GM18499 (cell line): Measurements from ENCODE around the gene MICB.
"Not testable (repeated sequence)": the region's sequence is repeated elsewhere in the genome, so short reads cannot be mapped to it uniquely, and the experiment has no call there.

Source experiments
- ATAC-seq: cut with Tn5 transposase; IDR thresholded peaks from one replicate; pipeline ENCODE4 v1.9.1; 2021; ENCODE audit warnings: moderate number of reproducible peaks; ENCODE audit not compliant: insufficient read depth, unreplicated experiment

The MICB gene

GRCh38 chr6:31497531-31498476, at the start of gene MICB:
Gene MICB, plus strand, starts transcription at chr6:31498145. Its CDS starts 49 bp downstream, at chr6:31498194.
- no peak for ATAC-seq

GRCh38 chr6:31450751-31451150, 47.2 kb upstream of the MICB start:
- ATAC-seq, result no peak

GRCh38 chr6:31452859-31453258, 45.1 kb upstream of the MICB start:
- ATAC-seq, result no peak

GRCh38 chr6:31453259-31453658, 44.7 kb upstream of the MICB start:
- ATAC-seq, result no peak

- not testable (repeated sequence) for ATAC-seq
Observed at GRCh38 chr6:31459864-31460263, 38.1 kb upstream of the MICB start.

GRCh38 chr6:31460361-31461025, 37.5 kb upstream of the MICB start:
- ATAC-seq, result no peak

GRCh38 chr6:31462026-31462963, 35.6 kb upstream of the MICB start:
- ATAC-seq, result no peak

- peak; percentile 83 for ATAC-seq
Observed at GRCh38 chr6:31462964-31463870, 34.7 kb upstream of the MICB start.

GRCh38 chr6:31464252-31465184, 33.4 kb upstream of the MICB start:
- no peak for ATAC-seq

- no peak for ATAC-seq
Observed at GRCh38 chr6:31465185-31465536, 32.8 kb upstream of the MICB start.

- no peak for ATAC-seq
Observed at GRCh38 chr6:31465718-31466117, 32.2 kb upstream of the MICB start.

GRCh38 chr6:31466466-31466865, 31.5 kb upstream of the MICB start:
- ATAC-seq, result no peak

- no peak for ATAC-seq
Observed at GRCh38 chr6:31467151-31467550, 30.8 kb upstream of the MICB start.

GRCh38 chr6:31468311-31468710, 29.6 kb upstream of the MICB start:
- ATAC-seq, result no peak

GRCh38 chr6:31470801-31471200, 27.1 kb upstream of the MICB start:
- no peak for ATAC-seq

- no peak for ATAC-seq
Observed at GRCh38 chr6:31471711-31472110, 26.2 kb upstream of the MICB start.

GRCh38 chr6:31472259-31472658, 25.7 kb upstream of the MICB start:
- no peak for ATAC-seq

GRCh38 chr6:31473244-31473643, 24.7 kb upstream of the MICB start:
- no peak for ATAC-seq
